NCI-H446 treated with DMSO at 0.1 percent for 48 hours (cell line): ENCODE data around the gene PPM1L.
A peak's percentile ranks its signal among the peaks of the same experiment; 100 is the strongest.
"Not testable (repeated sequence)": the region's sequence is repeated elsewhere in the genome, so short reads cannot be mapped to it uniquely, and the experiment has no call there.

ENCODE experiments used
- DNase-seq: peaks from one replicate; lab custom pipeline; 2025; lab: John Stamatoyannopoulos, UW

The PPM1L gene

GRCh38 chr3:160935413-160936095, 179.5 kb downstream of the PPM1L start:
- DNase-seq = no peak

GRCh38 chr3:160941885-160942494, 186.0 kb downstream of the PPM1L start:
- DNase-seq = no peak

- DNase-seq = no peak
Observed at GRCh38 chr3:160943996-160944395, 188.0 kb downstream of the PPM1L start.

- DNase-seq = no peak
Observed at GRCh38 chr3:160945336-160945735, 189.3 kb downstream of the PPM1L start.

- no peak for DNase-seq
Observed at GRCh38 chr3:160948273-160948672, 192.2 kb downstream of the PPM1L start.

GRCh38 chr3:160949460-160949859, 193.4 kb downstream of the PPM1L start:
- DNase-seq = no peak

- DNase-seq = peak; percentile 57
Observed at GRCh38 chr3:160950542-160950941, 194.5 kb downstream of the PPM1L start.

GRCh38 chr3:160950954-160951353, 194.9 kb downstream of the PPM1L start:
- DNase-seq = no peak

- peak; percentile 51 for DNase-seq
Observed at GRCh38 chr3:160951642-160952487, 195.8 kb downstream of the PPM1L start.

GRCh38 chr3:160953686-160954085, 197.7 kb downstream of the PPM1L start:
- peak; percentile 65 for DNase-seq

GRCh38 chr3:160956785-160957184, 200.8 kb downstream of the PPM1L start:
- no peak for DNase-seq

- no peak for DNase-seq
Observed at GRCh38 chr3:160960568-160960967, 204.5 kb downstream of the PPM1L start.

- no peak for DNase-seq
Observed at GRCh38 chr3:160963949-160964348, 207.9 kb downstream of the PPM1L start.

GRCh38 chr3:160968761-160969160, 212.7 kb downstream of the PPM1L start:
- peak; percentile 29 for DNase-seq

- DNase-seq = no peak
Observed at GRCh38 chr3:160973067-160973809, 217.2 kb downstream of the PPM1L start.

GRCh38 chr3:160977773-160978172, 221.7 kb downstream of the PPM1L start:
- no peak for DNase-seq

- no peak for DNase-seq
Observed at GRCh38 chr3:160980740-160981139, 224.7 kb downstream of the PPM1L start.

- DNase-seq = no peak
Observed at GRCh38 chr3:160981217-160981938, 225.3 kb downstream of the PPM1L start.

- DNase-seq = no peak
Observed at GRCh38 chr3:160982491-160982890, 226.5 kb downstream of the PPM1L start.

GRCh38 chr3:160983900-160984299, 227.9 kb downstream of the PPM1L start:
- not testable (repeated sequence) for DNase-seq

GRCh38 chr3:160986069-160986468, 230.0 kb downstream of the PPM1L start:
- peak; percentile 94 for DNase-seq
